H9 (cell line): ENCODE results near the gene PDK2. TPM values are rescaled to one million over a fixed set of nuclear protein-coding genes. Genes with fewer than 3 reads are reported as not detected.

ENCODE experiments used
- DNase-seq: peaks from one replicate; pipeline ENCODE4 v3.0.0-alpha.2; 2017
- H2AFZ ChIP-seq: one replicate; pipeline ENCODE4 v1.6.1; 2013; ENCODE audit warnings: mild to moderate bottlenecking, low read length, control low read depth, moderate library complexity
- H2AK5ac ChIP-seq: 2 replicates; pipeline ENCODE4 v1.6.1; 2013; ENCODE audit warnings: low read length, control low read depth, mixed read lengths; ENCODE audit not compliant: insufficient read length
- H2BK120ac ChIP-seq: one replicate; pipeline ENCODE4 v1.6.1; 2013; ENCODE audit warnings: low read depth, mild to moderate bottlenecking, low read length, control low read depth, inconsistent platforms; ENCODE audit not compliant: poor library complexity, severe bottlenecking
- H2BK12ac ChIP-seq: 2 replicates; pipeline ENCODE4 v1.6.1; 2013; ENCODE audit warnings: low read length, control low read depth, mixed read lengths, low read depth; ENCODE audit not compliant: insufficient read length
- H2BK15ac ChIP-seq: 2 replicates; pipeline ENCODE4 v1.6.1; 2013; ENCODE audit warnings: low read depth, low read length, control low read depth
- H2BK20ac ChIP-seq: one replicate; pipeline ENCODE4 v1.6.1; 2013; ENCODE audit warnings: low read depth, mild to moderate bottlenecking, low read length, control low read depth, inconsistent platforms; ENCODE audit not compliant: poor library complexity, severe bottlenecking
- H2BK5ac ChIP-seq: 2 replicates; pipeline ENCODE4 v1.6.1; 2013; ENCODE audit warnings: low read length, control low read depth, mixed read lengths; ENCODE audit not compliant: insufficient read length
- H3K14ac ChIP-seq: 2 replicates; pipeline ENCODE4 v1.6.1; 2013; ENCODE audit warnings: low read length, control low read depth; ENCODE audit not compliant: insufficient read depth
- H3K18ac ChIP-seq: 2 replicates; pipeline ENCODE4 v1.6.1; 2013; ENCODE audit warnings: low read depth, mild to moderate bottlenecking, mixed read lengths, low read length, control low read depth; ENCODE audit not compliant: insufficient read length
- H3K23ac ChIP-seq: 2 replicates; pipeline ENCODE4 v1.6.1; 2013; ENCODE audit warnings: low read length, control low read depth, mixed read lengths, low read depth; ENCODE audit not compliant: insufficient read length
- H3K23me2 ChIP-seq: 2 replicates; pipeline ENCODE4 v1.6.1; 2013; ENCODE audit warnings: low read depth, mild to moderate bottlenecking, mixed read lengths, low read length, control low read depth; ENCODE audit not compliant: insufficient read length, poor library complexity, severe bottlenecking
- H3K27ac ChIP-seq: 2 replicates; pipeline ENCODE4 v1.5.1; 2013; ENCODE audit warnings: low read length, control low read depth, mixed read lengths, low read depth; ENCODE audit not compliant: insufficient read length
- H3K27me3 ChIP-seq: 2 replicates; pipeline ENCODE4 v1.6.1; 2013; ENCODE audit warnings: low read length, control low read depth, inconsistent platforms; ENCODE audit not compliant: insufficient read depth
- H3K4ac ChIP-seq: 2 replicates; pipeline ENCODE4 v1.6.1; 2013; ENCODE audit warnings: low read depth, mild to moderate bottlenecking, control low read depth, inconsistent platforms, low read length, moderate library complexity
- H3K4me1 ChIP-seq: 2 replicates; pipeline ENCODE4 v1.6.1; 2013; ENCODE audit warnings: low read length, control low read depth, inconsistent platforms; ENCODE audit not compliant: insufficient read depth
- H3K4me2 ChIP-seq: 2 replicates; pipeline ENCODE4 v1.6.1; 2013; ENCODE audit warnings: low read length, control low read depth, mixed read lengths; ENCODE audit not compliant: insufficient read length, insufficient read depth
- H3K56ac ChIP-seq: 2 replicates; pipeline ENCODE4 v1.6.1; 2013; ENCODE audit warnings: low read depth, mild to moderate bottlenecking, mixed read lengths, low read length, control low read depth; ENCODE audit not compliant: insufficient read length
- H3K79me1 ChIP-seq: 2 replicates; pipeline ENCODE4 v1.6.1; 2013; ENCODE audit warnings: low read depth, mild to moderate bottlenecking, moderate library complexity, low read length, control low read depth, inconsistent platforms; ENCODE audit not compliant: insufficient read depth, poor library complexity, severe bottlenecking
- H3K79me2 ChIP-seq: 2 replicates; pipeline ENCODE4 v1.6.1; 2013; ENCODE audit warnings: low read length, control low read depth, inconsistent platforms; ENCODE audit not compliant: insufficient read depth
- H3K9ac ChIP-seq: 2 replicates; pipeline ENCODE4 v1.6.1; 2013; ENCODE audit warnings: low read length, control low read depth, mixed read lengths; ENCODE audit not compliant: insufficient read length; ENCODE audit errors: extremely low read depth
- H3K9me3 ChIP-seq: one replicate; pipeline ENCODE4 v1.6.1; 2013; ENCODE audit warnings: low read depth, low read length, inconsistent platforms; ENCODE audit not compliant: control insufficient read depth
- H3T11ph ChIP-seq: one replicate; pipeline ENCODE4 v1.6.1; 2013; ENCODE audit warnings: mild to moderate bottlenecking, low read length, control low read depth, inconsistent platforms
- H4K20me1 ChIP-seq: one replicate; pipeline ENCODE4 v1.6.1; 2013; ENCODE audit not compliant: control insufficient read depth, insufficient read length, insufficient read depth
- H4K5ac ChIP-seq: 2 replicates; pipeline ENCODE4 v1.6.1; 2013; ENCODE audit warnings: low read depth, mild to moderate bottlenecking, mixed read lengths, low read length, control low read depth; ENCODE audit not compliant: insufficient read length
- H4K8ac ChIP-seq: replicated peaks from 2 replicates; pipeline ENCODE4 v1.6.1; 2013; ENCODE audit warnings: low read length, control low read depth, mixed read lengths, low read depth; ENCODE audit not compliant: insufficient read length
- H4K91ac ChIP-seq: 2 replicates; pipeline ENCODE4 v1.6.1; 2013; ENCODE audit warnings: low read depth, mild to moderate bottlenecking, moderate library complexity, mixed read lengths, low read length, control low read depth; ENCODE audit not compliant: insufficient read length
- H3K27ac Mint-ChIP-seq, 3 experiments: 2 replicates in 2 of 3; 3 replicates in 1 of 3; pipeline ENCODE4 v1.8.0; 2020 to 2021; ENCODE audit warnings: mixed read lengths in 3 of 3, mild to moderate bottlenecking in 1 of 3, moderate library complexity in 1 of 3
- H3K27me3 Mint-ChIP-seq: 2 replicates; pipeline ENCODE4 v1.8.0; 2021; ENCODE audit warnings: low read depth, mild to moderate bottlenecking, moderate library complexity, mixed read lengths
- H3K36me3 Mint-ChIP-seq, 3 experiments: 2 replicates in 2 of 3; 3 replicates in 1 of 3; pipeline ENCODE4 v1.8.0; 2020 to 2021; ENCODE audit warnings: low read depth in 3 of 3, mixed read lengths in 3 of 3; ENCODE audit not compliant: insufficient read depth in 1 of 3
- H3K4me1 Mint-ChIP-seq, 2 experiments: 2 replicates each; pipeline ENCODE4 v1.8.0; 2020; ENCODE audit warnings: mixed read lengths in 2 of 2
- H3K4me3 Mint-ChIP-seq, 2 experiments: 2 replicates in 1 of 2; 3 replicates in 1 of 2; pipeline ENCODE4 v1.8.0; 2020 to 2021; ENCODE audit warnings: mild to moderate bottlenecking in 2 of 2, mixed read lengths in 2 of 2, moderate library complexity in 1 of 2
- H3K9me3 Mint-ChIP-seq, 2 experiments: 2 replicates in 1 of 2; 3 replicates in 1 of 2; pipeline ENCODE4 v1.8.0; 2020; ENCODE audit warnings: mild to moderate bottlenecking in 2 of 2, mixed read lengths in 2 of 2, moderate library complexity in 1 of 2
- WGBS: extraction: QIAGEN DNeasy Blood & Tissue Kit; methylation state at CpG from one replicate; pipeline ENCODE4 v1.1.7; 2013; ENCODE audit warnings: missing lambda C conversion rate, low lambda C conversion rate, mixed read lengths; ENCODE audit not compliant: insufficient read length; ENCODE audit errors: extremely low coverage; 5-methylcytosine and 5-hydroxymethylcytosine counted together
- total RNA-seq: library from RNA; stranded (reverse); gene quantifications from 2 replicates; pipeline ENCODE4 v1.2.1, GENCODE V29; 2021
- TF ChIP-seq, protein P1 (sequence below): fragments of 200-600 bp; sonication (generic); conservative IDR thresholded peaks from 3 replicates; pipeline ENCODE4 v1.8.0; 2021; ENCODE audit warnings: antibody characterized with exemption, mild to moderate bottlenecking

Gene PDK2
- total RNA-seq, 1 experiment from 2014 or later: 19.9 TPM

DNA sequence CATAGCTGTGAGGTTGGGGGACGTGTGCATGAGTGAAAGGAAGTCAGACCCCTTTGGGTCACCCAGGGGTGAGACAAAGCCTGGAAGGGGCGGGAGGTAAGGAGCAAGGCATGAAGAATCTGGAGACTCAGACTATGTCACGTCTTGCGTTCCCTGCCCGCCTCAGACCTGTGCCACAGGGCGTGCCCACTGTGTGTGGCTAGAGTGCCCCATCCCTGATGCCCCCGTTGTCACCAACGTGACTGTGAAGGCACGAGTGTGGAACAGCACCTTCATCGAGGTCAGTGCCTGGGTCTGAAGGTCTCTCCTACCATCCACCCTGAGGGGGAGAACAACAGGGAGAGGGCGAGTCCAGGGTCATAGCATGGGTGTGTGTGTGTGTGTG, 15.1 kb upstream of the PDK2 start:
- Histone ChIP-seq H4K91ac (no peak overlapping the region), H3K14ac (no peak overlapping the region), H3K27me3 (no peaks in the 10 kb centered on the region), H2BK20ac (no peak overlapping the region), H2AK5ac (no peak overlapping the region), H3K56ac (no peak overlapping the region), H4K8ac (no peak overlapping the region), H3K4me2 (no peak overlapping the region), H3K4ac (no peak overlapping the region), H3K79me1 (no peaks in the 10 kb centered on the region), H3K18ac (no peak overlapping the region), H2BK12ac (no peak overlapping the region), H2BK5ac (no peak overlapping the region), H3T11ph (no peak overlapping the region), H2AFZ (no peak overlapping the region), H4K5ac (no peak overlapping the region), H3K4me1 (no peaks in the 10 kb centered on the region), H2BK120ac (no peak overlapping the region), H4K20me1 (no peaks in the 10 kb centered on the region), H3K9me3 (no peaks in the 10 kb centered on the region), H3K79me2 (no peaks in the 10 kb centered on the region), H2BK15ac (no peak overlapping the region), H3K23me2 (no peaks in the 10 kb centered on the region), H3K23ac (no peak overlapping the region), H3K27ac (no peak overlapping the region), H3K9ac (no peak overlapping the region)
- TF ChIP-seq, protein P1, sequence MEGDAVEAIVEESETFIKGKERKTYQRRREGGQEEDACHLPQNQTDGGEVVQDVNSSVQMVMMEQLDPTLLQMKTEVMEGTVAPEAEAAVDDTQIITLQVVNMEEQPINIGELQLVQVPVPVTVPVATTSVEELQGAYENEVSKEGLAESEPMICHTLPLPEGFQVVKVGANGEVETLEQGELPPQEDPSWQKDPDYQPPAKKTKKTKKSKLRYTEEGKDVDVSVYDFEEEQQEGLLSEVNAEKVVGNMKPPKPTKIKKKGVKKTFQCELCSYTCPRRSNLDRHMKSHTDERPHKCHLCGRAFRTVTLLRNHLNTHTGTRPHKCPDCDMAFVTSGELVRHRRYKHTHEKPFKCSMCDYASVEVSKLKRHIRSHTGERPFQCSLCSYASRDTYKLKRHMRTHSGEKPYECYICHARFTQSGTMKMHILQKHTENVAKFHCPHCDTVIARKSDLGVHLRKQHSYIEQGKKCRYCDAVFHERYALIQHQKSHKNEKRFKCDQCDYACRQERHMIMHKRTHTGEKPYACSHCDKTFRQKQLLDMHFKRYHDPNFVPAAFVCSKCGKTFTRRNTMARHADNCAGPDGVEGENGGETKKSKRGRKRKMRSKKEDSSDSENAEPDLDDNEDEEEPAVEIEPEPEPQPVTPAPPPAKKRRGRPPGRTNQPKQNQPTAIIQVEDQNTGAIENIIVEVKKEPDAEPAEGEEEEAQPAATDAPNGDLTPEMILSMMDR: no peak
- peaks cover 0 to 13% of the 10 kb centered on the region in 2 experiments; a peak in 3 of 4 replicates for H3K4me1 Mint-ChIP-seq
- H3K27me3 Mint-ChIP-seq: peaks cover 1% of the 10 kb centered on the region; the same call in 1 of the 2 replicates
- no CpG with 5 or more reads among the region's 11 CpGs for WGBS
- peaks cover 1 to 18% (median 5%) of the 10 kb centered on the region in 3 experiments; a peak in 6 of 7 replicates for H3K36me3 Mint-ChIP-seq
- H3K9me3 Mint-ChIP-seq: no peaks in the 10 kb centered on the region; a peak in 2 of 5 replicates
- H3K27ac Mint-ChIP-seq: no peak overlapping the region
- no peak for DNase-seq
- H3K4me3 Mint-ChIP-seq: no peak overlapping the region; a peak in 1 of 5 replicates
